ENCODE data around the gene SUSD1. TPM values are rescaled to one million over a fixed set of nuclear protein-coding genes. Genes with fewer than 3 reads are reported as not detected.

SUSD1 gene
- total and polyA plus RNA-seq, 9 of the 15 experiments (the other 6 are each of a cell fraction or from before 2014, with no cell fraction given), result 10.9 to 44.4 (median 36.1) TPM

DNA sequence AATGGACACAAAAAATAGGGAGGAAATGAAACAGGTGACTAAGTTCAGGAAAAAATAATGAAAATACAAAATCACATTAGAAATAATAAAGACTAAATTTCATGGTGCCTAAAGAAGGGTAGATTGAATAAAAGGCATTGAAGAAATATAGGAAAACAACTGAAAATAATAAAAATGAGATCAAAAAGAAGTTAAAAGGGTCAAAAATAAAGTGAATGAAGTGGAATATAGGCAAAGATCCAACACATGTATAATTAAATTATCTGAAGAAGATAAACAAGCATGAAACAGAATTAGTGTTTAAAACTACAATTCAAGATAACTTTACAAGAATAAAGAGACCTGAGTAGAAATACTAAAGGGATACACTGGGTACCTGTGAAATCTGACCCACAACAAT lies 87.6 kb downstream of the SUSD1 start (continued):
- TF ChIP-seq, protein P1, sequence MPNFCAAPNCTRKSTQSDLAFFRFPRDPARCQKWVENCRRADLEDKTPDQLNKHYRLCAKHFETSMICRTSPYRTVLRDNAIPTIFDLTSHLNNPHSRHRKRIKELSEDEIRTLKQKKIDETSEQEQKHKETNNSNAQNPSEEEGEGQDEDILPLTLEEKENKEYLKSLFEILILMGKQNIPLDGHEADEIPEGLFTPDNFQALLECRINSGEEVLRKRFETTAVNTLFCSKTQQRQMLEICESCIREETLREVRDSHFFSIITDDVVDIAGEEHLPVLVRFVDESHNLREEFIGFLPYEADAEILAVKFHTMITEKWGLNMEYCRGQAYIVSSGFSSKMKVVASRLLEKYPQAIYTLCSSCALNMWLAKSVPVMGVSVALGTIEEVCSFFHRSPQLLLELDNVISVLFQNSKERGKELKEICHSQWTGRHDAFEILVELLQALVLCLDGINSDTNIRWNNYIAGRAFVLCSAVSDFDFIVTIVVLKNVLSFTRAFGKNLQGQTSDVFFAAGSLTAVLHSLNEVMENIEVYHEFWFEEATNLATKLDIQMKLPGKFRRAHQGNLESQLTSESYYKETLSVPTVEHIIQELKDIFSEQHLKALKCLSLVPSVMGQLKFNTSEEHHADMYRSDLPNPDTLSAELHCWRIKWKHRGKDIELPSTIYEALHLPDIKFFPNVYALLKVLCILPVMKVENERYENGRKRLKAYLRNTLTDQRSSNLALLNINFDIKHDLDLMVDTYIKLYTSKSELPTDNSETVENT (CRISPR knock-in tag; IDR thresholded peaks at IDR 0.05), result no peak
- TF ChIP-seq, protein P2, sequence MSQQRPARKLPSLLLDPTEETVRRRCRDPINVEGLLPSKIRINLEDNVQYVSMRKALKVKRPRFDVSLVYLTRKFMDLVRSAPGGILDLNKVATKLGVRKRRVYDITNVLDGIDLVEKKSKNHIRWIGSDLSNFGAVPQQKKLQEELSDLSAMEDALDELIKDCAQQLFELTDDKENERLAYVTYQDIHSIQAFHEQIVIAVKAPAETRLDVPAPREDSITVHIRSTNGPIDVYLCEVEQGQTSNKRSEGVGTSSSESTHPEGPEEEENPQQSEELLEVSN (IDR thresholded peaks at IDR 0.05; ENCODE audit: borderline replicate concordance in 1 of 2, extremely low read depth in 1 of 2, insufficient read depth in 1 of 2, insufficient read length in 1 of 2, low read depth in 1 of 2, low read length in 1 of 2, poor library complexity in 1 of 2, severe bottlenecking in 1 of 2), result no peak
- TF ChIP-seq KDM4B (IDR thresholded peaks at IDR 0.05; ENCODE audit: borderline replicate concordance in 2 of 2, low read depth in 1 of 2), result no peak

DNA sequence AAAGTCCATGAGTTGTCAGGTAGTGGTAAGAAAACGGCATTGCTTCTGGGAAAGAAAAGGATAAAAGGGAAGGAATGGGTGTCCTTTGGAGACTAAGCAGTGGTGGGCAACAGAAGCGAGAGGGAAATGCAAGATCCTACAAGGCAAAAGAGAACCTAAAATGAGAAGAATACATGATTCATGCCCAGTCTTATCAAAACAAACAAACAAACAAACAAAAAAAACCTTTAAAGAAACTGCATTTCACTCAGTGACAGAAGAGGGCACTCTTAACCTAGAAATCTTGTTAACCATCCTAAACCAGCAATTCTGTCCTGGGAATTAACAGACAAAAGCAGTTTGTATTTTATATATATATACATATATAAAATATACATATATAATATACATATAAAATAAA lies 88.5 kb downstream of the SUSD1 start:
- peak in 1 of 4 experiments; percentile 29 for DNase-seq (ENCODE audit: extremely low read depth in 1 of 4, low spot score in 3 of 4)
- no peaks in the 10 kb centered on the region for H3K9me1 ChIP-seq (ENCODE audit: control insufficient read depth, insufficient read depth, low read length)
- TF ChIP-seq, protein P3, sequence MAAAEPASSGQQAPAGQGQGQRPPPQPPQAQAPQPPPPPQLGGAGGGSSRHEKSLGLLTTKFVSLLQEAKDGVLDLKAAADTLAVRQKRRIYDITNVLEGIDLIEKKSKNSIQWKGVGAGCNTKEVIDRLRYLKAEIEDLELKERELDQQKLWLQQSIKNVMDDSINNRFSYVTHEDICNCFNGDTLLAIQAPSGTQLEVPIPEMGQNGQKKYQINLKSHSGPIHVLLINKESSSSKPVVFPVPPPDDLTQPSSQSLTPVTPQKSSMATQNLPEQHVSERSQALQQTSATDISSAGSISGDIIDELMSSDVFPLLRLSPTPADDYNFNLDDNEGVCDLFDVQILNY (CRISPR knock-in tag; IDR thresholded peaks at IDR 0.05), result no peak
- TF ChIP-seq ERF (CRISPR knock-in tag; IDR thresholded peaks at IDR 0.05), result no peak
- no peak for TF ChIP-seq SNIP1 (IDR thresholded peaks at IDR 0.05; ENCODE audit: low read depth)
- TF ChIP-seq ZBTB1 (CRISPR knock-in tag; IDR thresholded peaks at IDR 0.05; ENCODE audit: borderline replicate concordance, low read depth), result no peak
- TF ChIP-seq THRAP3 (IDR thresholded peaks at IDR 0.05; ENCODE audit: borderline replicate concordance), result 0 out of 2 replicates have a peak, but pooled peaks have one; percentile 81
- no peak for TF ChIP-seq ZNF695 (CRISPR knock-in tag; IDR thresholded peaks at IDR 0.05)
- TF ChIP-seq RAD21 (CRISPR knock-in tag; conservative IDR thresholded peaks at IDR 0.05 in 1 of 2, IDR thresholded peaks at IDR 0.05 in 1 of 2), result peak; percentile 30 to 58; a peak in 2 of 4 replicates
- no peak for TF ChIP-seq JUND (IDR thresholded peaks at IDR 0.05; ENCODE audit: borderline replicate concordance, low read depth, low read length)
- TF ChIP-seq JUND (tag; IDR thresholded peaks at IDR 0.05; ENCODE audit: borderline replicate concordance, low read depth, low read length), result no peak
- TF ChIP-seq TBL1XR1 (IDR thresholded peaks at IDR 0.05; ENCODE audit: low read length in 2 of 2), result no peak
- TF ChIP-seq HNRNPK (IDR thresholded peaks at IDR 0.05; ENCODE audit: low read depth, low read length, poor library complexity, severe bottlenecking), result no peak

More for the DNA sequence above, 88.5 kb downstream of the SUSD1 start:
- WGBS (ENCODE audit: insufficient coverage, low coverage, missing lambda C conversion rate), result 96% methylated on average over 2 of the region's 2 CpGs
- Histone ChIP-seq H3K27me3 (ENCODE audit: control insufficient read depth in 2 of 2, insufficient read depth in 2 of 2, low read length in 2 of 2) (no peaks in the 10 kb centered on the region), H2AFZ (ENCODE audit: low read depth, low read length) (no peak overlapping the region), H3K9me3 (replicated peaks; ENCODE audit: control insufficient read depth, insufficient read depth, low read depth, low read length) (no peaks in the 10 kb centered on the region), H3K27ac (ENCODE audit: extremely low read depth, low read depth, low read length) (no peak overlapping the region), H3K4me2 (ENCODE audit: insufficient read depth, low read length) (no peak overlapping the region), H3K36me3 (ENCODE audit: control insufficient read depth, insufficient read depth, low read length) (peaks cover 89% of the 10 kb centered on the region), H3K79me2 (ENCODE audit: control insufficient read depth, insufficient read depth, low read length) (peaks cover 9% of the 10 kb centered on the region; the same call in 2 of the 3 replicates), H3K4me1 (replicated peaks in 1 of 2; ENCODE audit: control insufficient read depth in 2 of 2, insufficient read depth in 2 of 2, low read length in 2 of 2) (no peaks in the 10 kb centered on the region), H3K9ac (ENCODE audit: insufficient read depth in 1 of 2, low read depth in 2 of 2, low read length in 2 of 2) (no peak overlapping the region), H4K20me1 (replicated peaks; ENCODE audit: control insufficient read depth, insufficient read depth, low read length) (no peaks in the 10 kb centered on the region), H3K4me3 (no peak overlapping the region)
- in situ Hi-C loops (cut with MboI) (loop anchor here (25.0 kb wide), 1 partner anchor 726 kb away; no protein-coding TSS in a partner anchor), intact Hi-C loops (cut with micrococcal nuclease) (loop anchor here (2.0 to 10.0 kb wide), 2 partner anchors 274 to 628 kb away; partner anchors contain the start of gene INIP)
- ChIA-PET POLR2A (interaction anchor here (1.1 kb wide), 1 partner anchor 273 kb away, joined by 3 read pairs; no protein-coding TSS in a partner anchor), CTCF (ENCODE audit: low intra/inter-chr PET ratio) (interaction anchor here (0.5 to 2.5 kb wide), 10 partner anchors 23 to 759 kb away, joined by 3 to 26 read pairs (median 3); partner anchors contain the start of genes HSDL2 and PTBP3)
- ATAC-seq (0 out of 3 replicates have a peak, but pooled peaks have one; percentile 27), FAIRE-seq (no peak)
- BruUV-seq (replicated peaks), result no TSS peak

Data from K562 (cell line).